HG03196 (cell line): Measurements from ENCODE around the gene PRR18.

ENCODE experiments used
- ATAC-seq: cut with Tn5 transposase; IDR thresholded peaks from one replicate; pipeline ENCODE4 v1.9.1; 2021; ENCODE audit not compliant: unreplicated experiment

PRR18 gene

DNA sequence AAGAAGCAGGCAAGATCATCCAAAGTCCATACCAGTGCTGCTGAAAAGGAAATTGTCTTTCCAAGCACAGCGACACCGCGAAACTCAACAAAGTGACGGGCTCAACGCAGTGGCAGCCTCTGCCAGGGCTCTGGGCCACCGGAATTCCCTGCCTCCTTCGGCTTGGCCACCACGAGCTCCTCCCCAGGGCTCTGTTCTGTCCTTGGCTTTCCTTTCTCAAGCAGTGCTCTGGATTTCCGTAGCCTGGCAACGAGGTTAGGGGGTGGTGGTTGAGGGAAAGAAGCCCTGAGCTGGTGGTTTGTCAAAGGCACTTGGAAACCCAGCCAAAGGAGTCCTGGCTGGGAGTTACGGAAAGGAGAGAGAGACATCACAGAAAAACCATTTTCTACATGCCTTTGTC, 31.2 kb downstream of the PRR18 start:
- no peak for ATAC-seq

GRCh38 chr6:166275714-166276166, 32.5 kb downstream of the PRR18 start:
- ATAC-seq, result peak; percentile 85

GRCh38 chr6:166274739-166275370, 33.3 kb downstream of the PRR18 start:
- no peak for ATAC-seq

DNA sequence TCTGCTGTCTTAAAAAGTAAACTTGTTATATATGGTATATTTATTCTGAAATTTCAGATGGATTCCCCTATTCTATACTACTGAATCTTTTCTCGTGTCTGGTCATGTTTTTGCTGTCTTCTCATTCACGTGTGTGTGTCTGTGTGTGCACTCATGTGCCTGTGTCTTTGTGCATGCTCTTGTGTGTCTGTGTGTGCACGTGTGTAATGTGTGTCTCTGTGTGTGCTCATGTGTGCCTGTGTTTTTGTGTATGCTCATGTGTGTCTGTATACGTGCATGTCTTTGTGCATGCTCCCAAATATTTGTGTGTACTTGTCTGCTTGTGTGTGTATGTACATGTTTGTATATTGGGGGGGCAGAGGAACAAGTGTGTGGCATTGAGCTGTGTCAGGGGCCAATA, 34.0 kb downstream of the PRR18 start:
- ATAC-seq, result no peak

DNA sequence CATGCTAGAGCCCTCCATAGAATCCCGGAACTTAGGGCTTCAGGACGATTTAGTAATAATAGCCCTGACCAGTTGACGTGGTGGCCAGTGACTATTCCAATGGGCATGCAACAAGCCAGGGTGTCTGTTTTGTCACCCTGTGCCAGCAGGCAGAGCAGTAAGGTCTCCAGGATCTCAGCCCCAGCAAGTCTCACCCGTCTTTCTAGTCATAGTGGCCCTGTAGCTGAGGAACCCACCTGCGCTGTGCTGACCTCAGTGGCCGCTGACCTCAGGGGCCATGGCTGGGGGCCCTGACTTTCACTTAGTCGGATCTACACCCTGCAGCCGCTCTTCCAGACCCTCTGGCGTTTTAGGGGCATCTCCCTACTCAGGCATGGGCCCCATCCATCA, 36.8 kb downstream of the PRR18 start:
- ATAC-seq, result no peak

- ATAC-seq, result no peak
Observed at GRCh38 chr6:166270706-166271375, 37.4 kb downstream of the PRR18 start.

GRCh38 chr6:166269301-166270039, 38.7 kb downstream of the PRR18 start:
- no peak for ATAC-seq

GRCh38 chr6:166268431-166268830, 39.8 kb downstream of the PRR18 start:
- ATAC-seq, result no peak

- no peak for ATAC-seq
Observed at GRCh38 chr6:166267526-166267925, 40.7 kb downstream of the PRR18 start.

GRCh38 chr6:166266336-166266735, 41.9 kb downstream of the PRR18 start:
- no peak for ATAC-seq

DNA sequence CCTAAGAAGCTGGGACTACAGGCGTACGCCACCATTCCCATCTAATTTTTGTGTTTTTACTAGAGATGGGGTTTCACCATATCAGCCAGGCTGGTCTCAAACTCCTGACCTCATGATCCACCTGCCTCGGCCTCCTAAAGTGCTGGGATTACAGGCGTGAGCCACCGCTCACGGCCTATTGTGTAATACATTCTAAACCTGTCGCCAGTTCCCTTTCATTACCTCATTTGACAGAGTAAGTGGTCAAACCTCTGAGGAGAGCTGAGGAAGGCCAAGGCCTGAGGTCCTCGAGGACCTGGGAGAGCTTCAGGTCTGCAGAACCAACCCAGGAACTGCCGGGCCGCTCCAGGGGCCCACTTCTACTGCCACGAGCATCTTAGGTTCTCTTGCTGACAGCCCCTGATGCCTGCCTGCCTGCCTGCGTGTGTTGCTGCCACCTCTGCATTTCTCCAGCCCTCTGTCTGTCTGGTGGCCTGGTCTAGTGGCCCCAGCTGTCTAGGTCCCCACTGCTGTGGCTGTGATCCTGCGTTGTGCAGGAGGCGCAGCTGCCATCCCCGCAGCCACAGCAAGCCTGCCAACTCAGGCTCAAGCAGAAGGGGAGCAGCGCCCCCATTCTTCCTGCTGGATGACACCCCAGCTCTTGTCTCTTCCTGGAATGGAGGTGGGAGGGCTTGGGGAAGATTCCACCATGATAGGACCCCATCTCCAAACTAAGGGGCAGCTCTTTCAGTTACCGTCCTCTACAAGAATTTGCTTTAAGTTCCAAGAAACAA, 45.3 kb downstream of the PRR18 start:
- no peak for ATAC-seq

GRCh38 chr6:166259296-166259977, 48.8 kb downstream of the PRR18 start:
- ATAC-seq, result no peak

GRCh38 chr6:166258854-166259276, 49.3 kb downstream of the PRR18 start:
- peak; percentile 75 for ATAC-seq

DNA sequence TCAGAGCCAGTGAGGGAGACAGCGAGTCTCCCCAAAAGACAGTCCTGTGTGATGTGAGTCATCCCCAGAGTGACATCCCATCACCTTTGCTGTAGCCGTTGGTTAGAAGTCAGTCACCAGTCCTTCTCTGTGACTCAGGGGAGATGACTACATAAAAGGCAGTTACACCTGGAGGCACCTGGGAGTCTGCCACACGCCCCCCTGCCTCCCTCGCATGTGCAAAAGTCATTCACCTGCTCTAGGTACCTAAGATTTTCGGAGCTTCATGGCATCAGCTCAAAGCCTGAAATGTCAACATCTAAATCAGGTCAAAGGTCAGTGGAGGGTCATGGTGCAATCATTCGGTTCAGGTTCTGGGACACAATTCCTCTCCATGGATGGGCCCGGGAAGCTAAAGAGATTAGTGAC, 50.3 kb downstream of the PRR18 start:
- ATAC-seq, result no peak
